HG03066 (cell line): Measurements from ENCODE around the gene KIAA0930.

Experiments
- ATAC-seq: cut with Tn5 transposase; IDR thresholded peaks from one replicate; pipeline ENCODE4 v1.9.1; 2021; ENCODE audit warnings: low read depth; ENCODE audit not compliant: unreplicated experiment

The KIAA0930 gene

GRCh38 chr22:45223304-45224117 is 17.2 kb downstream of the KIAA0930 start:
- ATAC-seq, result no peak

- ATAC-seq, result no peak
Measured at GRCh38 chr22:45221201-45221600, 19.5 kb downstream of the KIAA0930 start.

- no peak for ATAC-seq
Measured at GRCh38 chr22:45218976-45219375, 21.7 kb downstream of the KIAA0930 start.

- ATAC-seq, result no peak
Measured at GRCh38 chr22:45217806-45218205, 22.9 kb downstream of the KIAA0930 start.

- ATAC-seq, result no peak
Measured at GRCh38 chr22:45217345-45217744, 23.3 kb downstream of the KIAA0930 start.

GRCh38 chr22:45216133-45217003 is 24.3 kb downstream of the KIAA0930 start:
- ATAC-seq, result no peak

GRCh38 chr22:45212992-45213751 is 27.5 kb downstream of the KIAA0930 start:
- no peak for ATAC-seq

GRCh38 chr22:45212306-45212709 is 28.4 kb downstream of the KIAA0930 start:
- no peak for ATAC-seq

- ATAC-seq, result no peak
Measured at GRCh38 chr22:45211848-45212247, 28.8 kb downstream of the KIAA0930 start.

GRCh38 chr22:45211435-45211834 is 29.3 kb downstream of the KIAA0930 start:
- no peak for ATAC-seq

GRCh38 chr22:45210991-45211390 is 29.7 kb downstream of the KIAA0930 start:
- no peak for ATAC-seq

- no peak for ATAC-seq
Measured at GRCh38 chr22:45210577-45210976, 30.1 kb downstream of the KIAA0930 start.

- ATAC-seq, result no peak
Measured at GRCh38 chr22:45210174-45210573, 30.5 kb downstream of the KIAA0930 start.

- no peak for ATAC-seq
Measured at GRCh38 chr22:45208993-45209838, 31.5 kb downstream of the KIAA0930 start.

GRCh38 chr22:45208696-45208992 is 32.0 kb downstream of the KIAA0930 start:
- no peak for ATAC-seq

- no peak for ATAC-seq
Measured at GRCh38 chr22:45207981-45208664, 32.6 kb downstream of the KIAA0930 start.

- no peak for ATAC-seq
Measured at GRCh38 chr22:45207533-45207932, 33.2 kb downstream of the KIAA0930 start.

GRCh38 chr22:45206233-45206632 is 34.5 kb downstream of the KIAA0930 start:
- ATAC-seq, result no peak

GRCh38 chr22:45205276-45205925 is 35.3 kb downstream of the KIAA0930 start:
- no peak for ATAC-seq
